HepG2 (cell line): ENCODE measurements around the gene SLC18A3. TPM values are rescaled to one million over a fixed set of nuclear protein-coding genes. Genes with fewer than 3 reads are reported as not detected.

Experiments
- ATAC-seq: fragments of 200-7000 bp; cut with Tn5 transposase; 3 replicates; pipeline ENCODE4 v1.9.1; 2020; ENCODE audit warnings: mild to moderate bottlenecking, moderate library complexity
- BruUV-seq: library from RNA; stranded (reverse); fragments of 400-500 nt; replicated peaks from 2 replicates; lab custom pipeline; 2021; lab: Mats Ljungman, UMichigan
- CTCF ChIA-PET: fragments of 300-600 bp; formaldehyde crosslinking; extraction: SDS; loops from one replicate; lab custom pipeline; 2021; ENCODE audit warnings: low total read pairs, inconsistent platforms, low intra/inter-chr PET ratio; lab: Yijun Ruan, JAX
- POLR2A ChIA-PET: fragments of 350-600 bp; sonication (Branson Sonifier 250); formaldehyde crosslinking; loops from one replicate; lab custom pipeline; 2020; ENCODE audit warnings: antibody characterized with exemption, inconsistent platforms; lab: Yijun Ruan, JAX
- DNase-seq: peaks from one replicate; pipeline ENCODE4 v3.0.0-alpha.2; 2015; ENCODE audit warnings: low spot score
- FAIRE-seq: peaks from 3 replicates; lab custom pipeline; 2011; peaks lifted over from hg19 to GRCh38; lab: Jason Lieb, UNC
- H2AFZ ChIP-seq: one replicate; pipeline ENCODE4 v1.6.1; 2011; ENCODE audit warnings: low read length, inconsistent platforms
- H3K27ac ChIP-seq: fragments of 300-600 bp; 3 replicates; pipeline ENCODE4 v1.8.0; 2011; ENCODE audit warnings: mixed run types, mild to moderate bottlenecking, mixed read lengths, low read length, inconsistent platforms; ENCODE audit not compliant: insufficient read depth; ENCODE audit errors: extremely low read length
- H3K27me3 ChIP-seq, 2 experiments: fragments of 200-600 bp in 1 of 2; 2 replicates in 1 of 2; 3 replicates in 1 of 2; pipeline versions ENCODE4 v1.6.0 to v1.8.0; 2011; ENCODE audit warnings: low read length in 2 of 2, mild to moderate bottlenecking in 2 of 2, moderate library complexity in 2 of 2, inconsistent platforms in 1 of 2; ENCODE audit not compliant: insufficient read depth in 2 of 2, control insufficient read depth in 1 of 2
- H3K36me3 ChIP-seq, 2 experiments: fragments of 200-600 bp in 1 of 2; replicated peaks in 1 of 2; 2 replicates in 1 of 2; 3 replicates in 1 of 2; pipeline versions ENCODE4 v1.5.1 to v1.8.0; 2011; ENCODE audit warnings: low read length in 2 of 2, inconsistent platforms in 1 of 2; ENCODE audit not compliant: insufficient read depth in 2 of 2, control insufficient read depth in 1 of 2
- H3K4me1 ChIP-seq: 2 replicates; pipeline ENCODE4 v1.5.1; 2012; ENCODE audit warnings: low read length, inconsistent platforms; ENCODE audit not compliant: insufficient read depth
- H3K4me2 ChIP-seq: 2 replicates; pipeline ENCODE4 v1.6.0; 2011; ENCODE audit warnings: low read depth, low read length, inconsistent platforms
- H3K4me3 ChIP-seq, 3 experiments: fragments of 200-600 bp in 1 of 3; sonication (generic), shearing (Covaris generic) in 1 of 3; replicated peaks in 1 of 3; 2 replicates each; pipeline ENCODE4 v1.5.1; 2011 to 2016; ENCODE audit warnings: low read length in 3 of 3, inconsistent platforms in 2 of 3, low read depth in 2 of 3, mild to moderate bottlenecking in 2 of 3, control low read depth in 1 of 3, mixed read lengths in 1 of 3; ENCODE audit not compliant: insufficient read depth in 1 of 3
- H3K79me2 ChIP-seq: one replicate; pipeline ENCODE4 v1.6.1; 2011; ENCODE audit warnings: low read length, inconsistent platforms; ENCODE audit not compliant: insufficient read depth
- H3K9ac ChIP-seq: 2 replicates; pipeline ENCODE4 v1.6.0; 2011; ENCODE audit warnings: mild to moderate bottlenecking, low read depth, low read length, inconsistent platforms; ENCODE audit not compliant: insufficient read depth
- H3K9me3 ChIP-seq: 2 replicates; pipeline ENCODE4 v1.5.1; 2012; ENCODE audit warnings: mild to moderate bottlenecking, low read length
- H4K20me1 ChIP-seq: 2 replicates; pipeline ENCODE4 v1.6.0; 2011; ENCODE audit warnings: inconsistent platforms, mild to moderate bottlenecking, low read length, moderate library complexity; ENCODE audit not compliant: insufficient read depth
- ARHGAP35 ChIP-seq: sonication (generic); formaldehyde crosslinking; IDR thresholded peaks from 2 replicates; pipeline ENCODE4 v1.9.0; 2022; ENCODE audit warnings: mild to moderate bottlenecking, inconsistent platforms, moderate library complexity, missing genetic modification reagents, borderline replicate concordance
- CBFB ChIP-seq: sonication (generic); formaldehyde crosslinking; IDR thresholded peaks from 2 replicates; pipeline ENCODE4 v1.4.0; 2020; ENCODE audit warnings: missing genetic modification reagents
- GMEB2 ChIP-seq: IDR thresholded peaks from 2 replicates; pipeline ENCODE4 v1.6.1; 2016; ENCODE audit warnings: missing biosample characterization, missing genetic modification reagents, low read depth
- HOXD1 ChIP-seq: sonication (generic); formaldehyde crosslinking; IDR thresholded peaks from 2 replicates; pipeline ENCODE4 v1.5.0; 2020; ENCODE audit warnings: missing genetic modification reagents
- SAP130 ChIP-seq: IDR thresholded peaks from 2 replicates; pipeline ENCODE4 v1.6.1; 2016; ENCODE audit warnings: low read depth
- SP1 ChIP-seq, 2 experiments: fragments of 450-650 bp in 1 of 2; sonication (generic) in 1 of 2; formaldehyde crosslinking in 1 of 2; IDR thresholded peaks; 2 replicates each; pipeline versions ENCODE4 v1.4.0 to v1.6.1; 2016 to 2020; ENCODE audit warnings: missing genetic modification reagents in 1 of 2
- TBX3 ChIP-seq: fragments of 450-650 bp; IDR thresholded peaks from 2 replicates; pipeline ENCODE4 v1.6.1; 2017; ENCODE audit warnings: antibody characterized with exemption, mild to moderate bottlenecking, inconsistent platforms, borderline replicate concordance
- ZNF414 ChIP-seq: sonication (generic); formaldehyde crosslinking; IDR thresholded peaks from 2 replicates; pipeline ENCODE4 v1.5.0; 2020; ENCODE audit warnings: missing genetic modification reagents
- ZNF468 ChIP-seq: sonication (generic); formaldehyde crosslinking; IDR thresholded peaks from 2 replicates; pipeline ENCODE4 v1.8.0; 2022; ENCODE audit warnings: mild to moderate bottlenecking, moderate library complexity, missing genetic modification reagents
- WGBS: methylation state at CpG from one replicate; pipeline ENCODE4 v1.1.6; 2017; ENCODE audit warnings: low lambda C conversion rate; 5-methylcytosine and 5-hydroxymethylcytosine counted together
- in situ Hi-C: cut with HindIII; loops from 2 replicates; pipeline ENCODE4 v1.10.0; 2017; ENCODE audit warnings: low pct_unique_long_range_greater_than_20kb; ENCODE audit not compliant: extremely low pct_ligation_motif_present
- intact Hi-C: fragments of 100-400 bp; cut with micrococcal nuclease; formaldehyde crosslinking; loops from one replicate; pipeline ENCODE4 v1.10.0; 2022; ENCODE audit not compliant: unreplicated experiment
- polyA plus RNA-seq, 8 experiments: library from polyadenylated mRNA; depleted of rRNA in 3 of 8; stranded (reverse) in 7 of 8; unstranded in 1 of 8; fragments of >200 nt; fragmentation: Illumina TruSeq in 4 of 8; extraction: Trizol in 4 of 8; gene quantifications; 2 replicates each; pipeline versions ENCODE4 v1.2.1 to v1.2.3, GENCODE V29; 2011 to 2016; ENCODE audit warnings: low read depth in 4 of 8, missing spikeins in 1 of 8, mixed read lengths in 1 of 8; ENCODE audit not compliant: insufficient read depth in 1 of 8
- total RNA-seq, 5 experiments: library from RNA; depleted of rRNA; stranded (reverse); fragments of >200 nt; fragmentation: Illumina TruSeq; extraction: Trizol; gene quantifications; 2 replicates each; pipeline ENCODE4 v1.2.3, GENCODE V29; 2016; ENCODE audit warnings: low read depth in 1 of 5
- TF ChIP-seq, protein P1 (sequence below): sonication (generic); formaldehyde crosslinking; IDR thresholded peaks from 2 replicates; pipeline ENCODE4 v1.4.0; 2020; ENCODE audit warnings: missing genetic modification reagents
- TF ChIP-seq, protein P2 (sequence below): IDR thresholded peaks from 2 replicates; pipeline ENCODE4 v1.6.1; 2016; ENCODE audit warnings: mild to moderate bottlenecking
- TF ChIP-seq, protein P3 (sequence below): IDR thresholded peaks from 2 replicates; pipeline ENCODE4 v1.6.1; 2016; ENCODE audit warnings: low read depth, control low read depth

Gene SLC18A3
- total and polyA plus RNA-seq, 2 of the 13 experiments (the other 11 are each of a cell fraction or from before 2014, with no cell fraction given) = not detected

DNA sequence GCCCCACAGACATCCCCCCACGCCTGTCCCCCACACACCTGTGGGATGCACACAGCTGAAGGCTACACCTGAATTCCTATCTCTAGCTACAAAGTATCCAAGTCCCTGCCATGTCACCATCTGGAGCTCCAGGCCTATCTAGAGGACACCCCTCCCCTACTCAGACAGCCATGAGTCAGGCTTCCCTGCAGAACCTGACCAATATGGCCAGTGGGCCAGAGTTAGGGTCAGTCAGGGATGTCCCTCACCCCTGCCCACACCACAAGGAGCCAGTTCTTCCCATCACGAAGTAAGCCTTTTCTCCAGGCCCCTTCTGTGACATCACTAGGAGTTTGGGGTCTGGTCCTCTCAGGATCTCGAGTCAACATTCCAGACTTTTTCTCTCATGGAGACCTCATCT lies 10.6 kb upstream of the SLC18A3 start (continued):
- TF ChIP-seq, protein P1, sequence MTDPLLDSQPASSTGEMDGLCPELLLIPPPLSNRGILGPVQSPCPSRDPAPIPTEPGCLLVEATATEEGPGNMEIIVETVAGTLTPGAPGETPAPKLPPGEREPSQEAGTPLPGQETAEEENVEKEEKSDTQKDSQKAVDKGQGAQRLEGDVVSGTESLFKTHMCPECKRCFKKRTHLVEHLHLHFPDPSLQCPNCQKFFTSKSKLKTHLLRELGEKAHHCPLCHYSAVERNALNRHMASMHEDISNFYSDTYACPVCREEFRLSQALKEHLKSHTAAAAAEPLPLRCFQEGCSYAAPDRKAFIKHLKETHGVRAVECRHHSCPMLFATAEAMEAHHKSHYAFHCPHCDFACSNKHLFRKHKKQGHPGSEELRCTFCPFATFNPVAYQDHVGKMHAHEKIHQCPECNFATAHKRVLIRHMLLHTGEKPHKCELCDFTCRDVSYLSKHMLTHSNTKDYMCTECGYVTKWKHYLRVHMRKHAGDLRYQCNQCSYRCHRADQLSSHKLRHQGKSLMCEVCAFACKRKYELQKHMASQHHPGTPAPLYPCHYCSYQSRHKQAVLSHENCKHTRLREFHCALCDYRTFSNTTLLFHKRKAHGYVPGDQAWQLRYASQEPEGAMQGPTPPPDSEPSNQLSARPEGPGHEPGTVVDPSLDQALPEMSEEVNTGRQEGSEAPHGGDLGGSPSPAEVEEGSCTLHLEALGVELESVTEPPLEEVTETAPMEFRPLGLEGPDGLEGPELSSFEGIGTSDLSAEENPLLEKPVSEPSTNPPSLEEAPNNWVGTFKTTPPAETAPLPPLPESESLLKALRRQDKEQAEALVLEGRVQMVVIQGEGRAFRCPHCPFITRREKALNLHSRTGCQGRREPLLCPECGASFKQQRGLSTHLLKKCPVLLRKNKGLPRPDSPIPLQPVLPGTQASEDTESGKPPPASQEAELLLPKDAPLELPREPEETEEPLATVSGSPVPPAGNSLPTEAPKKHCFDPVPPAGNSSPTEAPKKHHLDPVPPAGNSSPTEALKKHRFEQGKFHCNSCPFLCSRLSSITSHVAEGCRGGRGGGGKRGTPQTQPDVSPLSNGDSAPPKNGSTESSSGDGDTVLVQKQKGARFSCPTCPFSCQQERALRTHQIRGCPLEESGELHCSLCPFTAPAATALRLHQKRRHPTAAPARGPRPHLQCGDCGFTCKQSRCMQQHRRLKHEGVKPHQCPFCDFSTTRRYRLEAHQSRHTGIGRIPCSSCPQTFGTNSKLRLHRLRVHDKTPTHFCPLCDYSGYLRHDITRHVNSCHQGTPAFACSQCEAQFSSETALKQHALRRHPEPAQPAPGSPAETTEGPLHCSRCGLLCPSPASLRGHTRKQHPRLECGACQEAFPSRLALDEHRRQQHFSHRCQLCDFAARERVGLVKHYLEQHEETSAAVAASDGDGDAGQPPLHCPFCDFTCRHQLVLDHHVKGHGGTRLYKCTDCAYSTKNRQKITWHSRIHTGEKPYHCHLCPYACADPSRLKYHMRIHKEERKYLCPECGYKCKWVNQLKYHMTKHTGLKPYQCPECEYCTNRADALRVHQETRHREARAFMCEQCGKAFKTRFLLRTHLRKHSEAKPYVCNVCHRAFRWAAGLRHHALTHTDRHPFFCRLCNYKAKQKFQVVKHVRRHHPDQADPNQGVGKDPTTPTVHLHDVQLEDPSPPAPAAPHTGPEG (CRISPR knock-in tag) = no peak
- no peak for TF ChIP-seq ZNF414 (CRISPR knock-in tag)

GRCh38 chr10:49600046-49600445 lies 10.1 kb upstream of the SLC18A3 start:
- no peaks in the 10 kb centered on the region for H3K9me3 ChIP-seq
- in situ Hi-C loops = no loop called here
- WGBS = no CpG with 5 or more reads among the region's 8 CpGs
- H3K79me2 ChIP-seq = no peaks in the 10 kb centered on the region
- no peak overlapping the region for H3K4me3 ChIP-seq
- no peak overlapping the region for H3K4me2 ChIP-seq
- peaks cover 7% of the 10 kb centered on the region; the same call in 1 of the 2 replicates for H3K4me1 ChIP-seq
- H3K27ac ChIP-seq = no peak overlapping the region
- ChIA-PET POLR2A (no interaction called here), CTCF (no interaction called here)
- H3K9ac ChIP-seq = no peak overlapping the region
- BruUV-seq = no TSS peak
- H3K36me3 ChIP-seq = no peaks in the 10 kb centered on the region
- no peak for FAIRE-seq
- no peaks in the 10 kb centered on the region; the same call in 1 of the 2 replicates for H4K20me1 ChIP-seq
- no peak for DNase-seq
- H3K27me3 ChIP-seq = peaks cover 0 to 12% of the 10 kb centered on the region in 2 experiments; a peak in 2 of 5 replicates
- ATAC-seq = no peak
- intact Hi-C loops = no loop called here
- no peak overlapping the region for H2AFZ ChIP-seq
- TF ChIP-seq CBFB (CRISPR knock-in tag) (no peak), GMEB2 (CRISPR knock-in tag) (no peak), SAP130 (no peak), SP1 (IDR thresholded peaks at IDR 0.05) (no peak), SP1 (CRISPR knock-in tag; IDR thresholded peaks at IDR 0.05) (no peak), ZNF468 (CRISPR knock-in tag) (no peak), ARHGAP35 (CRISPR knock-in tag) (no peak), TBX3 (no peak), HOXD1 (CRISPR knock-in tag) (no peak)
- TF ChIP-seq, protein P2, sequence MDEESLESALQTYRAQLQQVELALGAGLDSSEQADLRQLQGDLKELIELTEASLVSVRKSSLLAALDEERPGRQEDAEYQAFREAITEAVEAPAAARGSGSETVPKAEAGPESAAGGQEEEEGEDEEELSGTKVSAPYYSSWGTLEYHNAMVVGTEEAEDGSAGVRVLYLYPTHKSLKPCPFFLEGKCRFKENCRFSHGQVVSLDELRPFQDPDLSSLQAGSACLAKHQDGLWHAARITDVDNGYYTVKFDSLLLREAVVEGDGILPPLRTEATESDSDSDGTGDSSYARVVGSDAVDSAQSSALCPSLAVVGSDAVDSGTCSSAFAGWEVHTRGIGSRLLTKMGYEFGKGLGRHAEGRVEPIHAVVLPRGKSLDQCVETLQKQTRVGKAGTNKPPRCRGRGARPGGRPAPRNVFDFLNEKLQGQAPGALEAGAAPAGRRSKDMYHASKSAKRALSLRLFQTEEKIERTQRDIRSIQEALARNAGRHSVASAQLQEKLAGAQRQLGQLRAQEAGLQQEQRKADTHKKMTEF (CRISPR knock-in tag) = no peak
- TF ChIP-seq, protein P3, sequence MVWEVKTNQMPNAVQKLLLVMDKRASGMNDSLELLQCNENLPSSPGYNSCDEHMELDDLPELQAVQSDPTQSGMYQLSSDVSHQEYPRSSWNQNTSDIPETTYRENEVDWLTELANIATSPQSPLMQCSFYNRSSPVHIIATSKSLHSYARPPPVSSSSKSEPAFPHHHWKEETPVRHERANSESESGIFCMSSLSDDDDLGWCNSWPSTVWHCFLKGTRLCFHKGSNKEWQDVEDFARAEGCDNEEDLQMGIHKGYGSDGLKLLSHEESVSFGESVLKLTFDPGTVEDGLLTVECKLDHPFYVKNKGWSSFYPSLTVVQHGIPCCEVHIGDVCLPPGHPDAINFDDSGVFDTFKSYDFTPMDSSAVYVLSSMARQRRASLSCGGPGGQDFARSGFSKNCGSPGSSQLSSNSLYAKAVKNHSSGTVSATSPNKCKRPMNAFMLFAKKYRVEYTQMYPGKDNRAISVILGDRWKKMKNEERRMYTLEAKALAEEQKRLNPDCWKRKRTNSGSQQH (CRISPR knock-in tag) = no peak
